ENCODE measurements around the gene LSS.

Gene LSS

GRCh38 chr21:46243960-46244361 is 15.4 kb upstream of the LSS start:
- TF ChIP-seq NFIC (IDR thresholded peaks at IDR 0.05) (no peak), FOXM1 (IDR thresholded peaks at IDR 0.05; ENCODE audit: borderline replicate concordance, low read depth) (no peak), ZBTB7A (IDR thresholded peaks at IDR 0.05; ENCODE audit: low read depth) (no peak), TEAD4 (IDR thresholded peaks at IDR 0.05) (no peak), RAD21 (IDR thresholded peaks at IDR 0.05; ENCODE audit: low read depth) (no peak), CREB1 (IDR thresholded peaks at IDR 0.05; ENCODE audit: low read depth) (no peak), TCF12 (IDR thresholded peaks at IDR 0.05; ENCODE audit: low read depth) (no peak), EP300 (IDR thresholded peaks at IDR 0.05; ENCODE audit: borderline replicate concordance) (no peak), MAX (IDR thresholded peaks at IDR 0.05) (no peak), EGR1 (IDR thresholded peaks at IDR 0.05) (no peak), YY1 (IDR thresholded peaks at IDR 0.05; ENCODE audit: low read depth) (no peak), TAF1 (IDR thresholded peaks at IDR 0.05; ENCODE audit: low read depth) (no peak), CEBPB (IDR thresholded peaks at IDR 0.05) (no peak), REST (IDR thresholded peaks at IDR 0.05; ENCODE audit: low read depth) (no peak)
- TF ChIP-seq, protein P1, sequence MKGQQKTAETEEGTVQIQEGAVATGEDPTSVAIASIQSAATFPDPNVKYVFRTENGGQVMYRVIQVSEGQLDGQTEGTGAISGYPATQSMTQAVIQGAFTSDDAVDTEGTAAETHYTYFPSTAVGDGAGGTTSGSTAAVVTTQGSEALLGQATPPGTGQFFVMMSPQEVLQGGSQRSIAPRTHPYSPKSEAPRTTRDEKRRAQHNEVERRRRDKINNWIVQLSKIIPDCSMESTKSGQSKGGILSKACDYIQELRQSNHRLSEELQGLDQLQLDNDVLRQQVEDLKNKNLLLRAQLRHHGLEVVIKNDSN (IDR thresholded peaks at IDR 0.05), result no peak

GRCh38 chr21:46243325-46243724 is 14.8 kb upstream of the LSS start:
- TF ChIP-seq REST (IDR thresholded peaks at IDR 0.05; ENCODE audit: low read depth), result no peak
- no peak for TF ChIP-seq EP300 (IDR thresholded peaks at IDR 0.05; ENCODE audit: borderline replicate concordance)
- TF ChIP-seq TCF12 (IDR thresholded peaks at IDR 0.05; ENCODE audit: low read depth), result no peak
- TF ChIP-seq YY1 (IDR thresholded peaks at IDR 0.05; ENCODE audit: low read depth), result no peak
- TF ChIP-seq TAF1 (IDR thresholded peaks at IDR 0.05; ENCODE audit: low read depth), result no peak
- TF ChIP-seq CREB1 (IDR thresholded peaks at IDR 0.05; ENCODE audit: low read depth), result no peak
- no peak for TF ChIP-seq FOXM1 (IDR thresholded peaks at IDR 0.05; ENCODE audit: borderline replicate concordance, low read depth)
- TF ChIP-seq CEBPB (IDR thresholded peaks at IDR 0.05), result no peak
- no peak for TF ChIP-seq MAX (IDR thresholded peaks at IDR 0.05)
- TF ChIP-seq NFIC (IDR thresholded peaks at IDR 0.05), result no peak
- no peak for TF ChIP-seq TEAD4 (IDR thresholded peaks at IDR 0.05)
- TF ChIP-seq EGR1 (IDR thresholded peaks at IDR 0.05), result no peak
- no peak for TF ChIP-seq ZBTB7A (IDR thresholded peaks at IDR 0.05; ENCODE audit: low read depth)
- TF ChIP-seq RAD21 (IDR thresholded peaks at IDR 0.05; ENCODE audit: low read depth), result no peak
- TF ChIP-seq, protein P1 (IDR thresholded peaks at IDR 0.05), result no peak

DNA sequence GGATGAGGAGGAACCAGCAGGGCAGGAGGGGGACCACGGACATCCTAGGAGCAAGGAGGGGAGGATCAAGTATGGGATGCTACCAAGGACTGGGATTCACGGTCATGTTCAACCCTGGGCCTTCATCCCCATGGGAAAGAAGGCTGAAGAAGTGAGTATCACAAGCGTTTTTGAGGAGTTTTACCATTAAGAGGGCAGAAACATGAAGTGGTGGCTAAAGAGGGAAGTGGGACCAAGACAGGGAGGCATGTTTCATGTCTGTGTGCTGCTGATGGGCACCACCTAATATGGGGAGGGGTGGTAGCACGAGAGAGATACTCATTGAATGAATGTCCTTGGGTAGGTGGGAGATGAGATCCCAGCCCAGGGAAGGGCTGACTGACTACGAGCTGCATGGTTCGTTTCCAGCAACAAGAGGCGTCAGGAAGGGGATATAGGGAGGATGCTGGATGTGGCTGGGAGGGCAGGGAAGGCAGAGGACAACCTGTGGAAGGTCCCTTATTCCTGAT is 11.3 kb upstream of the LSS start:
- TF ChIP-seq, protein P1 (IDR thresholded peaks at IDR 0.05), result no peak
- TF ChIP-seq REST (IDR thresholded peaks at IDR 0.05; ENCODE audit: low read depth) (no peak), MAX (IDR thresholded peaks at IDR 0.05) (no peak), EGR1 (IDR thresholded peaks at IDR 0.05) (no peak), YY1 (IDR thresholded peaks at IDR 0.05; ENCODE audit: low read depth) (no peak), RAD21 (IDR thresholded peaks at IDR 0.05; ENCODE audit: low read depth) (no peak), ZBTB7A (IDR thresholded peaks at IDR 0.05; ENCODE audit: low read depth) (no peak), TCF12 (IDR thresholded peaks at IDR 0.05; ENCODE audit: low read depth) (no peak)

GRCh38 chr21:46237474-46237873 is 8.9 kb upstream of the LSS start:
- TF ChIP-seq TAF1 (IDR thresholded peaks at IDR 0.05; ENCODE audit: low read depth) (no peak), NFIC (IDR thresholded peaks at IDR 0.05) (no peak), CREB1 (IDR thresholded peaks at IDR 0.05; ENCODE audit: low read depth) (no peak), EP300 (IDR thresholded peaks at IDR 0.05; ENCODE audit: borderline replicate concordance) (no peak), CEBPB (IDR thresholded peaks at IDR 0.05) (no peak), ZBTB7A (IDR thresholded peaks at IDR 0.05; ENCODE audit: low read depth) (no peak), RAD21 (IDR thresholded peaks at IDR 0.05; ENCODE audit: low read depth) (no peak), MAX (IDR thresholded peaks at IDR 0.05) (no peak), EGR1 (IDR thresholded peaks at IDR 0.05) (no peak), TEAD4 (IDR thresholded peaks at IDR 0.05) (no peak)
- TF ChIP-seq, protein P1 (IDR thresholded peaks at IDR 0.05), result no peak
